Sigmoid colon (tissue), 3 donors: ENCODE results near the gene ATG2A.

ENCODE experiments used
- POLR2A ChIP-seq, 2 donors: fragments of 450-650 bp; IDR thresholded peaks; one replicate each; pipeline ENCODE4 v1.6.1; 2016; ENCODE audit warnings: antibody characterized with exemption in 2 of 2, mild to moderate bottlenecking in 2 of 2, moderate library complexity in 2 of 2
- TF ChIP-seq, protein P1 (sequence below), 4 experiments: fragments of 450-650 bp in 3 of 4; fragments of 200-600 bp in 1 of 4; IDR thresholded peaks; one replicate each; pipeline ENCODE4 v1.5.1; 2016 to 2019; ENCODE audit warnings: antibody characterized with exemption in 4 of 4, mild to moderate bottlenecking in 3 of 4, moderate library complexity in 2 of 4

DNA sequence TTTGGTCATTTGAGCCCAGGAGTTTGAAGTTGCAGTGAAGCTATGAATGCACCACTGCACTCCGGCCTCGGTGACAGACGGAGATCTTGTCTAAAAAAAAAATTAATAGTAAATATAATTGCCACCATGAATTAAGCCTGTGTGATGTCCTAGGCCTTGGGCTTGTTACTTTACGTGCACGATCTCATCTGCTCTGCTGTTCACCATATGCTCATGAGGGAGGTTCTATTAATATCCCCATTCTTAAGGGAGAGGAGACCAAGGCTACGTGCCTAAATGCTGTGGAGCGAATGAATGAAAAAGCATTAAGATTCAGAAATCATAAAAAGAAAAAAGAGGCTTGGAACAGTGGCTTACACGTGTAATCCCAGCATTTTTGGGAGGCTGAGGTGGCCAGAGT is 2.6 kb upstream of the ATG2A start:
- TF ChIP-seq, protein P1, sequence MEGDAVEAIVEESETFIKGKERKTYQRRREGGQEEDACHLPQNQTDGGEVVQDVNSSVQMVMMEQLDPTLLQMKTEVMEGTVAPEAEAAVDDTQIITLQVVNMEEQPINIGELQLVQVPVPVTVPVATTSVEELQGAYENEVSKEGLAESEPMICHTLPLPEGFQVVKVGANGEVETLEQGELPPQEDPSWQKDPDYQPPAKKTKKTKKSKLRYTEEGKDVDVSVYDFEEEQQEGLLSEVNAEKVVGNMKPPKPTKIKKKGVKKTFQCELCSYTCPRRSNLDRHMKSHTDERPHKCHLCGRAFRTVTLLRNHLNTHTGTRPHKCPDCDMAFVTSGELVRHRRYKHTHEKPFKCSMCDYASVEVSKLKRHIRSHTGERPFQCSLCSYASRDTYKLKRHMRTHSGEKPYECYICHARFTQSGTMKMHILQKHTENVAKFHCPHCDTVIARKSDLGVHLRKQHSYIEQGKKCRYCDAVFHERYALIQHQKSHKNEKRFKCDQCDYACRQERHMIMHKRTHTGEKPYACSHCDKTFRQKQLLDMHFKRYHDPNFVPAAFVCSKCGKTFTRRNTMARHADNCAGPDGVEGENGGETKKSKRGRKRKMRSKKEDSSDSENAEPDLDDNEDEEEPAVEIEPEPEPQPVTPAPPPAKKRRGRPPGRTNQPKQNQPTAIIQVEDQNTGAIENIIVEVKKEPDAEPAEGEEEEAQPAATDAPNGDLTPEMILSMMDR (IDR thresholded peaks at IDR 0.05): no peak
- TF ChIP-seq POLR2A (IDR thresholded peaks at IDR 0.05): no peak
